AG10803 (cell line): Measurements from ENCODE around the gene IL6.
"Not testable (repeated sequence)": the region's sequence is repeated elsewhere in the genome, so short reads cannot be mapped to it uniquely, and the experiment has no call there.

Experiments used
- DNase-seq: peaks from one replicate; pipeline ENCODE4 v3.0.0; 2010; ENCODE audit warnings: low read depth
- H3K4me3 ChIP-seq: 2 replicates; pipeline ENCODE4 v1.5.1; 2011; ENCODE audit warnings: mild to moderate bottlenecking, low read length, control low read depth
- TF ChIP-seq, protein P1 (sequence below): conservative IDR thresholded peaks from 2 replicates; pipeline ENCODE4 v1.5.1; 2011; ENCODE audit warnings: mild to moderate bottlenecking, low read length, control low read depth, inconsistent platforms

Gene IL6

DNA sequence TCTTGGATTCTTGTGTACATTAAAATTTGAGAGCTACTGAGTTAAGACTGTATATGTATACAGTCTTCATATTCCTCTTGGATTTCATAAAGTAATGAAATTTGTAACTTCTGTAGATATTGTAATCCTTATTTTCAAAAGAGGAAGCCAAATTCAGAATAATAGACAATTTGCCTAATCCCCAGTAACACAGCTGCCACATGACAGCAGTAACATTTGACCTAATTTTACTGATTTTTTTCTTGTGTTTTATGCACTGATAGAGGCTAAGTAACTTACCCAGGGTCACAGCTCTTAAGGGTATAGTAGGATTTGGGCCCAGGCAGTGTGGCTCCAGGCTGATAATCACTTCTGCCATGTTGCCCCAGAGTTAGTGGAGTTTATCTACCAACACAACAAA, 40.4 kb upstream of the IL6 start:
- H3K4me3 ChIP-seq: no peak overlapping the region
- no peak for DNase-seq
- TF ChIP-seq, protein P1, sequence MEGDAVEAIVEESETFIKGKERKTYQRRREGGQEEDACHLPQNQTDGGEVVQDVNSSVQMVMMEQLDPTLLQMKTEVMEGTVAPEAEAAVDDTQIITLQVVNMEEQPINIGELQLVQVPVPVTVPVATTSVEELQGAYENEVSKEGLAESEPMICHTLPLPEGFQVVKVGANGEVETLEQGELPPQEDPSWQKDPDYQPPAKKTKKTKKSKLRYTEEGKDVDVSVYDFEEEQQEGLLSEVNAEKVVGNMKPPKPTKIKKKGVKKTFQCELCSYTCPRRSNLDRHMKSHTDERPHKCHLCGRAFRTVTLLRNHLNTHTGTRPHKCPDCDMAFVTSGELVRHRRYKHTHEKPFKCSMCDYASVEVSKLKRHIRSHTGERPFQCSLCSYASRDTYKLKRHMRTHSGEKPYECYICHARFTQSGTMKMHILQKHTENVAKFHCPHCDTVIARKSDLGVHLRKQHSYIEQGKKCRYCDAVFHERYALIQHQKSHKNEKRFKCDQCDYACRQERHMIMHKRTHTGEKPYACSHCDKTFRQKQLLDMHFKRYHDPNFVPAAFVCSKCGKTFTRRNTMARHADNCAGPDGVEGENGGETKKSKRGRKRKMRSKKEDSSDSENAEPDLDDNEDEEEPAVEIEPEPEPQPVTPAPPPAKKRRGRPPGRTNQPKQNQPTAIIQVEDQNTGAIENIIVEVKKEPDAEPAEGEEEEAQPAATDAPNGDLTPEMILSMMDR: no peak

DNA sequence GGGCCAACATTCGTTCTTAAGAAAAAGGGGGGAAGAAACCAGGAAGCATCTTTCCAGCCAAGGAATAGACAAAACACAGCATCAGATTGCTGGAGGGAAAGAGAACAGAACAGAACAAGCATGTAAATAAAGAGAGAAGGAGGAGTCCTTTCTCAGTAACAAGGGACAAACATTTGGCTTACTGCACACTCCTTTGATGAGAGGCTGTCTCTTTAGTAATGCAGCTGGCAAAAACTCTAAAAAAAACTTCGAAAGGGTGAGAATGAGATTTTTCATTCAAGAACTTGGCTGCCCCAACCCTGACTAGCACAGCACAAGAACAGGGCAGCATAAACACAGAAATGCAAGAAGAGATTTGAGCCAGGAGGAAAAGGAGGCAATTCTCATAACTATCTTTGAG, 38.9 kb upstream of the IL6 start:
- TF ChIP-seq, protein P1: no peak
- no peak overlapping the region for H3K4me3 ChIP-seq
- DNase-seq: no peak

DNA sequence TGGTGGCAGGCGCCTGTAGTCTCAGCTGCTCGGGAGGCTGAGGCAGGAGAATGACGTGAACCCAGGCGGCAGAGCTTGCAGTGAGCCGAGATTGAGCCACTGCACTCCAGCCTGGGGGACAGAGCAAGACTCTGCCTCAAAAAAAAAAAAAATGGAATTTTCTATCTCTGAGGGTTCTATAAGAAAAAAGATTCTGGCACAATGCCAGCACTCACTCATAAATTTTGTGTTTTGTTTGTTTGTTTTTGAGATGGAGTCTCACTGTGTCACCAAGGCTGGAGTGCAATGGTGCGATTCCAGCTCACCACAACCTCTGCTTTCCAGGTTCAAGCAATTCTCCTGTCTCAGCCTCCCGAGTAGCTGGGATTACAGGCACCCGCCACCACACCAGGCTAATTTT, 38.1 kb upstream of the IL6 start:
- DNase-seq, H3K4me3 ChIP-seq: not testable (repeated sequence)

DNA sequence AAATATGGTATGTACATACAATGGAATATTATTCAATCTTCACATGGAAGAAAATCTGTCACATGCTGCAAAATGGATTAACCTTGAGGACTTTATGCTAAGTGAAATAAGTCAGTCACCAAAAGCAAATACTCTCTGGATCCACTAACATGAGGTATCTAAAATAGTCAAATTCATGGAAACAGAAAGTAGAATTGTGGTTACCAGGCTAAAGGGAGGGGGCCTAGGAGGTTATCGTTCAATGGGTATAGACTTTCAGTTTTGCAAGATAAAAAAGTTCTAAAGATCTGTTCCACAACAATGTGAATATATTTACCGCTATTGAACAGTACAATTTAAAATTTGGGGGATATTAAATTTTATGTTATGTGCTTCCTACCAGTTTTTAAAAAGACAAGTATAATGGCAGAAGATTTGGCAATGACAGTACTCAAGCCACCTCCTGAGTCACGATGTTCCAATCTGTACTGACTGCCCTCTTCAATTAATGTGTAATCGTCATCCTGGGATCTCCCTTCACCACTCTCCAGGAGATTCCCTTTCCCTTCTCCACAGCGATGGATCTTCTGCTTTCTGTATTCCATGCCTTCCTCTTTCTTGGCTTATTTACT, 32.3 kb upstream of the IL6 start:
- TF ChIP-seq, protein P1: no peak
- no peak overlapping the region for H3K4me3 ChIP-seq
- no peak for DNase-seq

DNA sequence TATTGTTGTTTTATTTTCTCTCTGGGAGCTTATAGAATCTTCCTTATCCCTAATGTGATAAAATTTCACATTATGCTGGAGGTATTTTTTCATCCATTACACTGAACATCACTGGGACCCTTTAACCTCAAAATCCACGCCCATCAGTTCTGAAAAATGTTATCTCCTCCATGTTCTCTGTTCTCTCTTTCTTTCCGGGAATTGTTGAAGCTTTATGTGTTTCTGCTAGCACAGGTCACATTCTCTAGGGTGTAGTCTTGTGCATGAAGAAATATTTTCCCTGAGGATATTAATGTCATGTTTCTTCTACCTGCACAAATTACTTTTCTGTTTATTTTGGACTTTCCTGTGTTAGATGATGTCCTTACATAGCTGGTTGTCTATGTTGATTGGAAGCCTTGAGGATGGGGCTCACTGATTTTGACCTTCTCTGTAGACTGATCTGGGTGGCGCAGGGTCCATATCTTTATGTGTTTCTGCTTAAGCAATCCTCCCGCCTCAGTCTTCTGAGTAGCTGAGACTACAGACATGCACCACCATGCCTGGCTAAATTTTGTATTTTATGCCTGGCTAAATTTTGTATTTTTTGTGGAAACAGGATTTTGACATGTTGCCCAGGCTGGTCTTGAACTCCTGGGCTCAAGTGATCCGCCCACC, 31.4 kb upstream of the IL6 start:
- TF ChIP-seq, protein P1: no peak
- H3K4me3 ChIP-seq: no peak overlapping the region
- DNase-seq: no peak

DNA sequence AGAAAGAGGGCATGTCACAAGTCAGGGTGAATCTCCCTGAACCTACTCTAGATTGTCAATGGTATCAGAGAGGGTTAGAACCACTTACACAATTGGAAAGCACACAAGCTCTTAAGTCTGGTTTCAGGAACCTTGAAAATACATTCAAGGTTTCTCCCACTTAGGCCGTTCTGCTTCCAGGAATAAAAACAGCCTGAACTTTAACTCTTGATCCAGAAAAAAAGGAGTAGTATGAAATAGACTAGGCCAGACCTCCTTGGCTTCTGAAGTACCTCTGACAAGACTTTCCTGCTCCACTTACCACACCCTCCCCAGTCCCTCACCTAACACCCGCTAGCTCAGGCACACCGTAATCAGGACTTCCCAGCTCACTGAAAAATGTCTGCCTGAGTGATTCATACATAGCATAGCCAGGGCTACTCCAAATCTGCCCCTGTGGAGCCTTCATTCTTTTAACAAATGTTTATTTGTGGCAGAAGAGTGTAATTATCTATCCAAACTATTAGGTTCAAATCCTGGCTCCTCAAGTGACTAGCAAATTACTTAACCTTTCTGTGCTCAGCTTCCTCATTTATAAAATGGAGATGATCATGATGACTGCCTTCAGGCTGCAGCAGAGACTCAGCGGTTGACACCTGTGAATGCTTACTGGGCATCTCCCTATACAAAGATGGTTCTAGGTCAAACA, 30.3 kb upstream of the IL6 start:
- no peak for DNase-seq
- H3K4me3 ChIP-seq: no peak overlapping the region
- TF ChIP-seq, protein P1: no peak

DNA sequence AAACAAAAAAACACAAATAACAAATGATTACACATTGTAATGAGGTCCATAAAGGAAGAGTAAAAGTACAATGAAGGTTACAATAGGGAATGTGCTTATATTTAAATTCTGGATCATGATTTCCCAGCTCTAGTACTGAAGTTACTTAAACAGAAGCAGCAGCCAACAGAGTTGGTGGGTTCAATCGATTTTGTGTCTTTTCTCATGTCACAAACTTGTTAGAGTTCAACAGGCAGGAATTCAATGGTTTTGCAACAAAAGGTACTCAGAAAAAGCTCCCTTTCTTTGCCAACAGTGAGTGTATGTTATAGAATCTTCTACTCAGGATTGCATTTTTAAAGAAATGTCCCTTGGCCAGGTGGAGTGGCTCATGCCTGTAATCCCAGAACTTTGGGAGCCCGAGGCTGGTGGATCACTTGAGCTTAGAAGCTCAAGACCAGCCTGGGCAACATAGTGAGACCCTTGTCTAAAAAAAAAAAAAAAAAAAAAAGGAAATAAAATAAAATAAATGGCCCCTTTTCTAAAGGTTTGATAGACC, 29.6 kb upstream of the IL6 start:
- TF ChIP-seq, protein P1: no peak
- DNase-seq: no peak
- H3K4me3 ChIP-seq: no peak overlapping the region
